Lung microvascular endothelial cell (primary cell): Measurements from ENCODE around the gene ZNF81. TPM values are rescaled to one million over a fixed set of nuclear protein-coding genes. Genes with fewer than 3 reads are reported as not detected.
"Not testable (repeated sequence)": the region's sequence is repeated elsewhere in the genome, so short reads cannot be mapped to it uniquely, and the experiment has no call there.

Experiments used
- DNase-seq, 2 donors: peaks; one replicate each; pipeline versions ENCODE4 v3.0.0 to v3.0.0-alpha.2; 2010; ENCODE audit warnings: low read depth in 2 of 2
- total RNA-seq: library from RNA; depleted of rRNA; stranded (reverse); fragments of >200 nt; gene quantifications from 2 replicates; pipeline ENCODE4 v1.2.1, GENCODE V29; 2014

ZNF81 gene
- total RNA-seq, 1 donor from 2014 or later: 4.4 TPM

DNA sequence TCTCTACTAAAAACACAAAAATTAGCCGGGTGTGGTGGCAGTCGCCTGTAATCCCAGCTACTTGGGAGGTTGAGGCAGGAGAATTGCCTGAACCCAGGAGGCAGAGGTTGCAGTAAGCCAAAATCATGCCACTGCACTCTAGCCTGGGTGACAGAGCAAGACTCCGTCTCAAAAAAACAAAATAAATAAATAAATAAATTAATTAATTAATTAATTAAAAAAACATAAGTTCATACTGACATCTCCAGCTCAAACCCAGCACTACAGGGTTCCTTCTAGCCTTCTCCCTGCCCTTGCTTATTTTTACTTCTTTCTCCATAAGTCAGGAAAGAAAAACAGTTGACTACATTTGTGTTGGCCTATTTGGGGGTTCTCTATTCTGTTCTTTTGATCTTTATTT lies 95.3 kb downstream of the ZNF81 start:
- DNase-seq: not testable (repeated sequence)

DNA sequence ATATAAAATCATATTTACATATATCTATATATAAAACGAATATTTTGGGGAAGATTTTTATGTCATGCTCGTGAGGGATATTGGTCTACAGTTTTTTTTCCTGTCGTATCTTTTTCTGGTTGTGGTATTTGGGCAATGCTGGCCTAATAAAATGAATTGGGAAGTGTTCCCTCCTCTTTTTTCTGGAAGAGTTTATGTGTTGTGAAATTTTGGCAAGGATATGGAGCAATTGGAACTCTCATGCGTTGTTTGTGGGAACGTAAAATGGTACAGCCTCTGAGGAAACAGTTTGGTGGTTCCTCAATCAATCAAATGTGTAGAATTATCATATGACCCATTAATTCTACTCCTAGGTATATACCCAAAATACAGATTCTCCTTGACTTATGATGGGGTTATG lies 97.2 kb downstream of the ZNF81 start:
- DNase-seq: no peak

DNA sequence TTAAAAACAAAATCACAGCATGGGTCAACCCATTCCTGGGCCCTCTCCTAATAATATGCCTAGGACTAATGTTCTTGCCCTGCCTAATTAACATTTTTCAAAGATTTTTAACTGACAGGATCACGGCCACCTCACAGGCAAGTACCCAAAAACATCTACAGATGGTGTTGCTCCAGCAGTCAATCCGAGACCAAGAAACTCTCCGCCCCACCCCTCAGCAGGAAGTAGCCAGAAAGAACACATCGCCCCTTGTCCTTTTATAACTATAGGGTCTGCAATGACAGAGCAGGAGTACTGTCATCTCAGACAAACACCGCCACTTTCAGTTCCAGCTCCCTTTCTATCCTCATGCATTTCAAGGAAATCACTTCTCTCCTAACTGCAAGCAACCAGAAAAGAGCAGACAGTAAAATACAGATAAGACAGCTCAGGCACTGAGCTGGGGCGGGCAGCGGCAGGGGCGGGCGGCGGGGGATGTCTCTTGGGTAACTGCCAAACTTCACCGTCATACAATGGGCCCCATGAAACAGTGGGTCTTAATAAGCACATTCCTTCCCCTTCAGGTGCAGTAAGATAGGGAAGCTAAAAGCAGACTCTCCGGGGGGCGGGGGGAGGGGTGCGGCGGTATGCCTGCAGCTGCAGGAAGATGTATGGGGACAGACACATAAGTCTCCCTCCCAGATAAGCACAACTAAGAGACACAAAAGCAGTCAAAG lies 99.7 kb downstream of the ZNF81 start:
- peak in 1 of 2 donors; percentile 2 for DNase-seq

DNA sequence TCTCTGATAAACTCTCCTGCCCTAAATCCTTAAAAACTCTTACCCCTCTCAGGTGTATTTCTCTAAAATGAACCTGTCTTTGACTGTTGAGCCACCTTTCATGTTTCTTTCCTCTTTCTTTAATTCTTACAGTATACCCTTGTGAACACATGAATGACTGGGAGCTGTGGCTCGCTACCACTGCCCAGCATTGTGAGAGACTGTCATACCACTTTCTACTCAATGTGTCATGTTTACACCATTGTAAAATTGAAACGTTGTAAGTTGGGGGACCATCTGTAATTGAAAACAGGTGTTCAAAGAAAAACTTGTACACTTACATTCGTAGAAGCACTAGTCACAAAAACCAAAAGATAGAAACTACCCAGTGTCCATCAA lies 100.2 kb downstream of the ZNF81 start:
- DNase-seq: no peak

DNA sequence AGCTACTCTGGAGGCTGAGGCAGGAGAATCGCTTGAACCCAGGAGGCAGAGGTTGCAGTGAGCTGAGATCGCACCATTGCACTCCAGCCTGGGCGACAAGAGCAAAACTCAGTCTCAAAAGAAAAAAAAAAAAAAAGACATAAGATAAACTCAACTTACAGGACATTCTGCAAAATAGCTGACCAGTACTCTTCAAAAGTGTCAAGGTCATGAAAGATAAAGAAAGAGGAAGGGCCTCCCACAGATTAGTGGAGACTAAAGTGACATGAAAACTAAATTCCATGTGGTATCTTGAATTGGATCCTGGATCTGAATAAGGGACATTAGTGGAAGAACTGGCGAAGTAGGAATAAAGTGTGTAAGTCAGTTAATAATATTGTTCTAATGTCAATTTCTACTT lies 103.7 kb downstream of the ZNF81 start:
- no peak for DNase-seq

DNA sequence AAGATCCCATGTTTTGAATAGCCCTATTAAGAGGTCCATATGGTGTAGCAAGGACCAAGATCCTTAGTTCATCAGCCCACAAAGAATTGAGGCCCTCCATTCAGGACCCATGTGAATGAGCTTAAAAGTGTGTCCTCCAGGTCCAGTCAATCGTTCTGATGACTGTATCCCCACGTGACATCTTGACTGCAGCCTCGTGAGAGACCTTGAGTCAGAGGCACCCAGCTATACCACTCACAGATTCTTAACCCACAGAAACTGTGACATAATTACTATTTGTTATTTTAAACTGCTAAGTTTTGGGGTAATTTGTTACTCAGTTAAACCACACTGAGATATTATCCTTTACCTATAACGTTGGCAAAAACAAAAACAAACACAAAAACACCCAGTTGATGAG lies 104.7 kb downstream of the ZNF81 start:
- no peak for DNase-seq

DNA sequence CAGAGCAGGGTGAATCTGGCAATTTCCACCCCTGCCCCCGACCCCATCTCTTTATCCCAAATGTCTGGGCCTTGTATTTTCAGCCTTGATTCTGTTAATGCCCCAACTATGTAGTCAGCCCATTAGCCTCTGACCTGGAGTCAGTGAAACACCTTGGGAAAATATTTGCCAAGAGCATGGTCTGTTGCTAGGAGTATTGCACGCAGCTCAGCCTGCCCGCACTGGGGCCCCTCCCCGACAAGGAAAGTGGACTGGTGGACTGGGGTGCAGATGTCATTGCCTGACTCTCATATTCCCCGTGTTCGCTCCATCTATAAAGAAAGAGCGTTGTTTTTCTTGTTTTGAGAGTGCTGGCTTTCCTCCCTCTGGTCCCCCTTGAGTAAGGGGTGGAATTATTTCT lies 118.6 kb downstream of the ZNF81 start:
- not testable (repeated sequence) for DNase-seq

DNA sequence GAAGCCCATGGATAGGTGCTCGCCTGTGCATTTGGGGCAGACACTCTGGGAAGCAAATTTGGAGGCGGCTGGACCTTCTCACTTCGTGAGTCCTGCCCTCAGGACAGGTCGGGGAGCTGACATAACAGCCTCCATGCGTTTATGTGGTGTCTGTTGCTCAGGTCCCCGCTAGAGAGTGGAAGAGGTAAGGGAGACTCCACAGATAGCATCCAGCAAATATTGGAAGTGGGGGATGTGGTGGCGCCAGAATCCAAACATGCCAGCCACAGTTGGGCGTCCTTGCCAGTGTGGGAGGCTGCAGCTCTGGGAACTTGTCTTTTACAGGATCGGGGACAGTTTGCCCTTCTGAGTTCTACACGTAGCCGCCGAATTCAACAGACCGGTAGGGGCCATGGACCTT lies 119.3 kb downstream of the ZNF81 start:
- DNase-seq: no peak

DNA sequence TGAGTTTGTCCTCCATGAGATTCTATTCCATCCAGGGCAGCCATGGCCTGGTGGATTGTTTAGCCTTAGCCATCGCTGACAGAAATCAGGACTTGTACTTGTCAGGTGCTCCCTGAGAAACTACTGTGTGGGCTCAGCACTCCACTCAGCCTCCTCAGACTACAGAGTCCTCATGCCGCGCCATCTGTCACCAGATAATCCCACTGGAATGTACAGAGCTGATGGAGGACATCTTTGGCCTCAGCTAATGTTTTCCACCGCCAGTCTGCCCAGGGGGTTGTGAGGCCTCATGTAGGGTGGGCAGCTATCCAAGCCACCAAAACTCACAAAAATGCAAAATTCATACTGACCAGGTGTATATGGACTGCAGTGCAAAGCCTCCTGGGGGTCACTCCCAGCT lies 121.5 kb downstream of the ZNF81 start:
- DNase-seq: not testable (repeated sequence)

DNA sequence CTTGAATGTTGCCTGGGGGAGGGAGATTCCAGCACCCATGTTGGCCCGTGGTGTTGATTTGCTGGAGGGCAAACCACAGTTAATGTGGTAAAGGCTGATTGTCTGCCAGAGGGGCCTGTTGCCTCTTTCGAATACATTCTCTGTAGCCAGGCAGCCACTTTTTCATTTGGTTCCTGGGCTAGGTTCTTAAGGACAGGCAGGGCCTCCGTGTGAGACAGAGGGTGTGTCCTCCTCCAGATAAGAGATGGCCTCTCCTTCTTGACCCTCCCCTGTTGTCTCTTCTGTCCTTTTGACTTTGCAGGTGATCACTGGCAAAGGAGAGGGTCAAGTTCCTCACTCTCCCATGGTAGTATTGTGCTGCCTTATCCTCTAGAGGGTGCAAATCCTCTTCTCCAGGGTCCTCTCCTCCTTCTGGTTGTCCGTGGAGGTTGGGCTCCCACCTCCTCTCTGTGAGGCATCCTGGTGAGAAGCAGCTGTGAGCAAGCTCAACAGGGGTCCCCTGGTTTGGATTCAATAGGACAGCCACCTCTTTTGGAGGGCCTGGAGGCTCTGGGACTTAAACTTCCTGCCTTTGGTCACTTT lies 122.2 kb downstream of the ZNF81 start:
- peak; percentile 3 to 20 for DNase-seq

DNA sequence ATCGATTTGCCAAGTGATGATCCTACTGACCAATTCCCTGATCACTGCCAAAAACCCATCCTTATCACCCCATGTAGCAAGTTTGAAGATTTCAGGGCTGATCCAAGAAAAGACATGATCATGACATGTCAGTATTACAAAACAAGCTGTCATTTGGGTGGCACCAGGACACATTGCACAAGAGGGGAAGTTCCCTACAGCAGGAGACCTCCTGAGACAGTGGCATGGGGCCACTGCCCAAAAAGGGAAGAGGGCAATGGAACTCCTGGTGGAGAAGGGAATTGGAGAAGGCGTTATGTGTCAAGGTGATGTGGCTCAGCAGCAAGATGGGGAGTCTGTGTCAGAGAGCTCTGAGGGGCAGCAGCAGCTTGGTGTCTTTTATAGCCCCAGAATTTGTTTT lies 123.7 kb downstream of the ZNF81 start:
- no peak for DNase-seq

DNA sequence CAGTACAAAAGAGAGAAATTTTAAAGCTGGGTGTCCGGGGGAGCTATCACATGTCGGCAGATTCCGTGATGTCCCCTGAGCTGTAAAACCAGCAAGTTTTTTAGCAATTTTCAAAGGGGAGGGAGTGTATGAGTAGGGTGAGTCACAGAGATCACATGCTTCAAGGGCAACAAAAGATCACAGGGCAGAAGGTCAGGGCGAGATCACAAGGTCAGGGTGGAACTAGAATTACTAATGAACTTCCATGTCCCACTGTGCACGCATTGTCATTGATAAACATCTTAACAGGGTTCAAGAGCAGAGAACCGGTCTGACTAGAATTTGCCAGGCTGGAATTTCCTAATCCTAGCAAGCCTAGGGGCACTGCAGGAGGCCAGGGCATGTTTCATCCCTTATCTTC lies 125.1 kb downstream of the ZNF81 start:
- DNase-seq: not testable (repeated sequence)

DNA sequence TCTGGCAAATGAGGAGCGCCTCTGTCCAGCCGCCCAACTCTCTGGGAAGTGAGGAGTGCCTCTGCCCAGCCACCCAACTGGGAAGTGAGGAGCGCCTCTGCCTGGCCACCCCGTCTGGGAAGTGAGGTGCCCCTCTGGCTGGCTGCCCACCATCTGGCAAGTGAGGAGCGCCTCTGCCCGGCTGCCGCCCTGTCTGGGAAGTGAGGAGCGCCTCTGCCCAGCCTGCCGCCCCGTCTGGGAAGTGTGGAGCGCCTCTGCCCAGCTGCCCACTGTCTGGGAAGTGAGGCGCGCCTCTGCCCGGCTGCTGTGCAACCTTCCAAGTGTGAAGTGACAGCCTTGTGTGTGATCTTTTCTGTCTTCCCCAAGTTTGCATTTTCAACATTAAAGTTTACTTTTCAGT lies 128.8 kb downstream of the ZNF81 start:
- not testable (repeated sequence) for DNase-seq

Other genes with a start within 250 kb of the ZNF81 start
- under 0.01 TPM in 1 of 2 replicates, not detected in the other for gene SYN1, start 217.0 kb upstream of the ZNF81 start, total RNA-seq
- under 0.01 and 0.22 TPM in 2 replicates for gene CFP, start 207.0 kb upstream of the ZNF81 start, total RNA-seq
- 7.4 and 10.9 TPM in 2 replicates for gene ELK1, start 186.3 kb upstream of the ZNF81 start, total RNA-seq
- gene UXT, start 177.7 kb upstream of the ZNF81 start, total RNA-seq: 123 and 164 TPM in 2 replicates
- 2.0 and 3.8 TPM in 2 replicates for gene ZNF182, start 167.1 kb downstream of the ZNF81 start, total RNA-seq
- not detected in 2 replicates for gene SPACA5, start 170.1 kb downstream of the ZNF81 start, total RNA-seq
- 0.87 and 0.99 TPM in 2 replicates for gene ZNF630, start 234.7 kb downstream of the ZNF81 start, total RNA-seq